Spleen (tissue), 7 donors: Measurements from ENCODE around the gene MACROD2.

Source experiments
- CTCF ChIP-seq, 11 experiments: fragments of 200-600 bp in 7 of 11; fragments of 450-650 bp in 4 of 11; sonication (generic) in 4 of 11; IDR thresholded peaks in 8 of 11; conservative IDR thresholded peaks in 3 of 11; 1 replicate in 7 of 11; 2 replicates in 4 of 11; pipeline versions ENCODE4 v1.4.0 to v1.8.0; 2016 to 2021; ENCODE audit warnings: antibody characterized with exemption in 11 of 11, inconsistent platforms in 4 of 11, mild to moderate bottlenecking in 1 of 11
- POLR2A ChIP-seq, 3 donors: fragments of 450-650 bp; IDR thresholded peaks; one replicate each; pipeline ENCODE4 v1.5.1; 2017; ENCODE audit warnings: antibody characterized with exemption in 3 of 3, mild to moderate bottlenecking in 1 of 3
- POLR2AphosphoS5 ChIP-seq, 3 donors: sonication (generic); formaldehyde crosslinking; IDR thresholded peaks; one replicate each; pipeline ENCODE4 v1.5.1; 2017; ENCODE audit warnings: antibody characterized with exemption in 3 of 3
- donor health status: DM: no; HTN: no; CAD: no; lungs with moderate emphysema.
- donor health status: DM: no; HTN: no; CAD: no.
- donor health status: DM: no; HTN: no; CAD: no.

- TF ChIP-seq CTCF (IDR thresholded peaks at IDR 0.05 in 8 of 11, conservative IDR thresholded peaks at IDR 0.05 in 3 of 11): no peak
- TF ChIP-seq POLR2A (IDR thresholded peaks at IDR 0.05): no peak
- TF ChIP-seq POLR2AphosphoS5 (IDR thresholded peaks at IDR 0.05): no peak
Observed at GRCh38 chr20:14741616-14742015, 746.3 kb downstream of the MACROD2 start.
